CD8-positive, alpha-beta memory T cell (primary cell): ENCODE results near the gene TRIM44. TPM values are rescaled to one million over a fixed set of nuclear protein-coding genes. Genes with fewer than 3 reads are reported as not detected.
"Not testable (repeated sequence)": the region's sequence is repeated elsewhere in the genome, so short reads cannot be mapped to it uniquely, and the experiment has no call there.

Experiments
- CTCF ChIA-PET: fragments of 350-600 bp; sonication (Branson Sonifier 250); formaldehyde crosslinking; loops from one replicate; lab custom pipeline; 2021; ENCODE audit warnings: antibody characterized with exemption; lab: Charles Lee
- POLR2A ChIA-PET: fragments of 350-600 bp; sonication (Branson Sonifier 250); formaldehyde crosslinking; loops from one replicate; lab custom pipeline; 2021; ENCODE audit warnings: antibody characterized with exemption; lab: Charles Lee
- DNase-seq, 5 donors: peaks; one replicate each; pipeline versions ENCODE4 v3.0.0 to v3.0.0-alpha.2; 2020 to 2022; ENCODE audit warnings: mixed read lengths in 1 of 5
- H3K27ac ChIP-seq: one replicate; pipeline ENCODE4 v1.7.0; 2013; ENCODE audit warnings: low read depth, mild to moderate bottlenecking, low read length, moderate library complexity
- H3K27me3 ChIP-seq: 2 replicates; pipeline ENCODE4 v1.7.0; 2013; ENCODE audit warnings: low read length, mild to moderate bottlenecking; ENCODE audit not compliant: insufficient read depth, poor library complexity, severe bottlenecking
- H3K36me3 ChIP-seq: 2 replicates; pipeline ENCODE4 v1.7.0; 2013; ENCODE audit warnings: mild to moderate bottlenecking, low read length, moderate library complexity; ENCODE audit not compliant: insufficient read depth
- H3K4me1 ChIP-seq: 2 replicates; pipeline ENCODE4 v1.7.0; 2013; ENCODE audit warnings: mild to moderate bottlenecking, low read length, moderate library complexity; ENCODE audit not compliant: insufficient read depth
- H3K4me3 ChIP-seq: 2 replicates; pipeline ENCODE4 v1.7.0; 2013; ENCODE audit warnings: mild to moderate bottlenecking, low read length
- H3K9me3 ChIP-seq: 2 replicates; pipeline ENCODE4 v1.7.0; 2013; ENCODE audit warnings: mild to moderate bottlenecking, low read length
- H3K27ac Mint-ChIP-seq, 8 donors: one replicate each; pipeline ENCODE4 v1.8.0; 2020 to 2021; ENCODE audit warnings: mixed read lengths in 8 of 8, mild to moderate bottlenecking in 6 of 8, inconsistent platforms in 3 of 8, moderate library complexity in 3 of 8
- H3K27me3 Mint-ChIP-seq, 2 donors: one replicate each; pipeline ENCODE4 v1.8.0; 2020 to 2021; ENCODE audit warnings: mixed read lengths in 2 of 2, mild to moderate bottlenecking in 1 of 2, moderate library complexity in 1 of 2
- H3K36me3 Mint-ChIP-seq, 3 donors: one replicate each; pipeline ENCODE4 v1.8.0; 2020 to 2021; ENCODE audit warnings: mixed read lengths in 3 of 3, inconsistent platforms in 1 of 3, mild to moderate bottlenecking in 1 of 3
- H3K4me1 Mint-ChIP-seq, 3 donors: one replicate each; pipeline ENCODE4 v1.8.0; 2020 to 2021; ENCODE audit warnings: mixed read lengths in 3 of 3, inconsistent platforms in 1 of 3, mild to moderate bottlenecking in 1 of 3
- H3K4me3 Mint-ChIP-seq, 7 donors: one replicate each; pipeline ENCODE4 v1.8.0; 2020 to 2021; ENCODE audit warnings: mixed read lengths in 7 of 7, mild to moderate bottlenecking in 6 of 7, moderate library complexity in 4 of 7, inconsistent platforms in 2 of 7
- H3K9me3 Mint-ChIP-seq, 5 donors: one replicate each; pipeline ENCODE4 v1.8.0; 2020 to 2022; ENCODE audit warnings: mixed read lengths in 5 of 5, mild to moderate bottlenecking in 3 of 5, moderate library complexity in 2 of 5, inconsistent platforms in 1 of 5
- polyA plus RNA-seq: library from polyadenylated mRNA; unstranded; fragments of 300-500 nt; fragmentation: Illumina TruSeq; gene quantifications from one replicate; pipeline ENCODE4 v1.2.3, GENCODE V29; 2021
- total RNA-seq, 2 experiments: library from RNA; stranded (reverse); gene quantifications; one replicate each; pipeline ENCODE4 v1.2.3, GENCODE V29; 2021

The TRIM44 gene
- total and polyA plus RNA-seq, 3 experiments from 2014 or later: 36.8 to 40.4 (median 40.4) TPM

DNA sequence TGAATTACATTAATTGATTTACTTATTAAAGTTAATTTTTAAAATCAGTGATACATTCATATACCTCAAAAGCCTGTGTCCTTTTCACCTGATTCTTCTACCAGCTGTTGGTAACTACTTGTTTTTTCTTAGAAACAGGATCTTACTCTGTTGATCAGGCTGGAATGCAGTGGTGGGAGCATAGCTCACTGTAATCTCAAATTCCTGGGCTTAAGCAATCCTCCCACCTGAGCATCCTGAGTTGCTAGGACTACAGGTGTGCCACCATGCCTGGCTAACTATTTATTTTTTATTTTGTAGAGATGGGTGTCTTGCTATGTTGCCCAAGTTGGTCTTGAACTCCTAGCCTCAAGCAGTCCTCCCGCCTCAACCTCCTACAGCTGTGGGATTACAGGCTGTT is 4.7 kb downstream of the TRIM44 start:
- Histone ChIP-seq H3K27me3 (no peaks in the 10 kb centered on the region), H3K27ac (no peak overlapping the region), H3K36me3 (no peaks in the 10 kb centered on the region), H3K4me1 (peaks cover 33% of the 10 kb centered on the region), H3K9me3 (peaks cover 14% of the 10 kb centered on the region), H3K4me3 (no peak overlapping the region)
- Mint-ChIP-seq H3K36me3 (peaks cover 22 to 51% (median 41%) of the 10 kb centered on the region in 3 donors), H3K27ac (no peak overlapping the region), H3K4me3 (peak overlapping the region in 1 of 7 donors; percentile 25), H3K27me3 (no peaks in the 10 kb centered on the region), H3K9me3 (peaks cover 21 to 33% (median 28%) of the 10 kb centered on the region in 5 donors), H3K4me1 (peaks cover 63 to 88% (median 83%) of the 10 kb centered on the region in 3 donors)
- DNase-seq: no peak
- POLR2A ChIA-PET: no interaction called here
- CTCF ChIA-PET: no interaction called here

DNA sequence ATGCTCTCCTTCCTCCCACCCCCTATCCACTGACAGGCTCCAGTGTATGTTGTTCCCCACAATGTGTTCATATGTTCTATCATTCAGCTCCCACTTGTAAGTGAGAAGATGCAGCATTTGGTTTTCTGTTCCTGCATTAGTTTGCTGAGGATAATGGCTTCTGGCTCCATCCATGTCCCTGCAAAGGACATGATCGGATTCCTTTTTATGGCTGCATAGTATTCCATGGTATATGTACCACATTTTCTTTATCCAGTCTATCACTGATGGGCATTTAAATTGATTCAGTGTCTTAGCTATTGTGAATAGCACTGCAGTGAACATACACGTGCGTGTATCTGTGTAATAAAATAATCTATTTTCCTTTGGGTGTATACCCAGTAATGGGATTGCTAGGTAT is 5.8 kb downstream of the TRIM44 start:
- Mint-ChIP-seq H3K9me3 (peaks cover 18 to 28% (median 25%) of the 10 kb centered on the region in 5 donors), H3K36me3 (peaks cover 22 to 51% (median 33%) of the 10 kb centered on the region in 3 donors), H3K4me1 (peaks cover 66 to 90% (median 87%) of the 10 kb centered on the region in 3 donors)
- Histone ChIP-seq H3K4me1 (peaks cover 37% of the 10 kb centered on the region), H3K9me3 (peaks cover 14% of the 10 kb centered on the region)
- DNase-seq, H3K4me3 ChIP-seq, H3K4me3 Mint-ChIP-seq, H3K27me3 ChIP-seq, H3K36me3 ChIP-seq, H3K27ac Mint-ChIP-seq, POLR2A ChIA-PET, H3K27ac ChIP-seq, CTCF ChIA-PET, H3K27me3 Mint-ChIP-seq: not testable (repeated sequence)

DNA sequence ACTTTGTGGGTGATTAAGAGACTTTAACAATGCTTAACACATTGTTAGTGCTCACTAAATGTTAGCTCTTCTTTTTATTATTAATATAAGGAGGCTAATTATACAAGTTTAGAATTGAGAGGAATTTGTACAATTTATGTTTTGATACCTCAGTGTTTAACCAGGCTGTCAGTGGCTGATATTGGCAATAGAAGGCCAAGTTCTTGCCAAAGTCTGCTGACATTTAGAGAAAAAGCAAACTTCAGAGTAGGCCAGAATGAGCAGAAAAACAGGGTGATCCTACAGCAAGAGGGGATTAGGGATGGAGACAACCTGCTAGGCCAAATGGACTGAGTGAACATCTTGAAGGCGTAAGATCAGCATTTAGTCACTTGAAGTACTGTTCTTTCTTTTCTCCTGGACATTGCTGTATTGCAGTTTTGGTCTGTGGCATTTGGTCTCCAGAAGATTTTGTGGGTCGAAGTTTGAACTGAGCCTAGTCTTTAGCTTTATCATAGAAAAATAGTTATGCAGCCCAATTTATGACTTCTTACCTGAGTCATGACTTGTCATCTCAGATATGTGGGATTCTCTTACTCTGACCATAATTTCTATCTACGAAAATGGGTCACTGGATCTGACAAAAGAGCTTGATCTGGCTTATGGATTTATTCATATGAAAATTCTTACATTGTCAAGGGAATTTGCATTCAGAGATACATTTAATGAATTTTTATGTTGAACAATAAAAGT is 9.0 kb downstream of the TRIM44 start:
- Mint-ChIP-seq H3K27me3 (no peaks in the 10 kb centered on the region), H3K36me3 (peaks cover 14 to 29% (median 23%) of the 10 kb centered on the region in 3 donors), H3K4me3 (peak overlapping the region in 2 of 7 donors; percentile 3 to 11), H3K9me3 (peaks cover 2 to 8% (median 4%) of the 10 kb centered on the region in 5 donors), H3K4me1 (peaks cover 63 to 89% (median 89%) of the 10 kb centered on the region in 3 donors), H3K27ac (peak overlapping the region in 1 of 8 donors; percentile 56)
- ChIA-PET POLR2A (no interaction called here), CTCF (no interaction called here)
- DNase-seq: no peak
- Histone ChIP-seq H3K9me3 (no peaks in the 10 kb centered on the region), H3K27me3 (no peaks in the 10 kb centered on the region), H3K4me3 (no peak overlapping the region), H3K36me3 (no peaks in the 10 kb centered on the region), H3K27ac (no peak overlapping the region), H3K4me1 (peaks cover 25% of the 10 kb centered on the region)

DNA sequence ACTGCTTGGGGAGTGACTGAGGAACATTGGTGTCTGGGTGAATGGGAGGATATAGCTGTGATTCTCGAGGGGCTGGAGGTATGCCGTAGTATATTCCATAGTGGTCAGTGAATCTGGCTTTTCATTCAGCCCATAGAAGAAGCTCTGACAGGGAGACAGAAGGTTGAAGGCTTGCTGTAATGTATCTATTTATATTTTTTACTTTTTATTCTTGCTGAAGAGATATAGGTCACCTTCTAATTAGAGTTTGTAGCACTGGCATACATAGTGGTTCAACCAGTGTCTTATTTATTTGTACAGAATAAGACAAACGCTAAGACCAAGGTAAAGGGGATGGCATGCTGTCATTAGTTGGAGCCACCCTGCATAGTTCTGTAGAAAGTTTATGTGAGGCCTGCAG is 10.0 kb downstream of the TRIM44 start:
- no peaks in the 10 kb centered on the region for H3K27me3 ChIP-seq
- H3K9me3 ChIP-seq: no peaks in the 10 kb centered on the region
- no peak overlapping the region for H3K27ac ChIP-seq
- CTCF ChIA-PET: no interaction called here
- no peak overlapping the region for H3K4me3 ChIP-seq
- peaks cover 26% of the 10 kb centered on the region for H3K4me1 ChIP-seq
- peaks cover 12 to 21% (median 19%) of the 10 kb centered on the region in 3 donors for H3K36me3 Mint-ChIP-seq
- no peak for DNase-seq
- H3K27me3 Mint-ChIP-seq: no peaks in the 10 kb centered on the region
- H3K4me3 Mint-ChIP-seq: peak overlapping the region in 3 of 7 donors; percentile 0 to 16 (median 8)
- peak overlapping the region in 2 of 8 donors; percentile 5 to 39 for H3K27ac Mint-ChIP-seq
- H3K9me3 Mint-ChIP-seq: peaks cover 0 to 4% (median 0%) of the 10 kb centered on the region in 5 donors
- H3K36me3 ChIP-seq: no peaks in the 10 kb centered on the region
- POLR2A ChIA-PET: no interaction called here
- H3K4me1 Mint-ChIP-seq: peaks cover 66 to 93% (median 90%) of the 10 kb centered on the region in 3 donors

DNA sequence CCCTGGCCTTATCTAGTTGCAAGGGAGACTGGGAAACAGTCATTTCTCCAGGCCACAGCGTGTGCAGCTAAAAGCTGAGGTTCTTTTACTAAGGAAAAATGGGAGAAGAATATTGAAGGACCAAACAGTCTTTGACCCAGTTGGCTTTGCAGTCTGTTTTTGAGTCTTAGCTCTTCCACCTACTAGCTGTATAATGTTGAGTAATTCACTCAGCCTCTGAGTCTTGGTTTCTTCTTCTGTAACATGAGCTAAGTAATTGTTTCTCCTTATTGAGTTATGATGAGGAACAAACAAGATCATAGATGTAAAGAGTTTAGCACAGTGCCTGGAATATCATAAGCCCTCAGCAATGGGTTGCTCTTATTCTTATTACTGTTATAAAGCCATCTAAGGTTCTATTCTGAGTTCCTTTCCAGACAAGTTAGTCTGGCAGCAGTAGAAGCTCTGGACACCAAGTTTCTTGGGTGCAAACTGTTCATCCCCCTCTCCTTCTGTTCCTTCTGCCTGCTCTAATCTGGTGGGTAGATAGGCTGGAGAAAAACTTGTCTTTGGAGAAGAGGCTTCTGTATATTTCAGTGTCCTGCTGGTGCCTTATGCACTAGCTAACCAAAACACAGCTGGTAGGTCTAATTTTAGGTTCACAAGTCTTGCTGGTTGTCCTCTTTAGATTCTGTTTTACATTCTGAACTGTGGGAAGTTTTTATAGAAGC is 13.5 kb downstream of the TRIM44 start:
- Histone ChIP-seq H3K4me3 (no peak overlapping the region), H3K27me3 (no peaks in the 10 kb centered on the region), H3K9me3 (no peaks in the 10 kb centered on the region), H3K4me1 (peaks cover 29% of the 10 kb centered on the region), H3K36me3 (no peaks in the 10 kb centered on the region), H3K27ac (no peak overlapping the region)
- Mint-ChIP-seq H3K27ac (peak overlapping the region in 3 of 8 donors; percentile 1 to 62 (median 9)), H3K27me3 (no peaks in the 10 kb centered on the region), H3K4me3 (peak overlapping the region in 1 of 7 donors; percentile 19), H3K4me1 (peaks cover 68 to 93% (median 87%) of the 10 kb centered on the region in 3 donors), H3K9me3 (no peaks in the 10 kb centered on the region), H3K36me3 (peaks cover 0 to 18% (median 10%) of the 10 kb centered on the region in 3 donors)
- CTCF ChIA-PET: interaction anchor here (0.9 kb wide), 1 partner anchor 15 kb away, joined by 3 read pairs; no protein-coding TSS in a partner anchor
- POLR2A ChIA-PET: no interaction called here
- DNase-seq: no peak

DNA sequence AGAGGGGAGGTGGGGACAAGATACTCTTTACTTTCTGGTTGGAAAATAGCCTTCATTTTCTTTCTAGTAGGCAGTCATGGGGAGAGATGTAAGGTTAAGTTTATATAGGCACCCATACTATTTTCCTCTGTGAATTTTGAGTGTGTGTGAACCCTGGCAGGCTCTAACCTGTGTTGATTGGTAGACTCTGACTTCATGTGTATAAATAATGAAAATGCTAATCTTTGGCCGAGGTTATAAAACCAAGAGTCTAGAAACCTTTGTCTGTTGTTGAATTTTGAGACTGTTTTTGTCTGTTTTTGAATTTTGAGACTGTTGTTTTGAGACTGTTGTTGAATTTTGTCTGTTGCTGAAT is 14.0 kb downstream of the TRIM44 start:
- no peaks in the 10 kb centered on the region for H3K36me3 ChIP-seq
- no peaks in the 10 kb centered on the region for H3K27me3 ChIP-seq
- peaks cover 27% of the 10 kb centered on the region for H3K4me1 ChIP-seq
- ChIA-PET CTCF (no interaction called here), POLR2A (no interaction called here)
- Mint-ChIP-seq H3K27me3 (no peaks in the 10 kb centered on the region), H3K9me3 (no peaks in the 10 kb centered on the region), H3K27ac (peak overlapping the region in 2 of 8 donors; percentile 9 to 62), H3K36me3 (peaks cover 0 to 19% (median 10%) of the 10 kb centered on the region in 3 donors), H3K4me3 (no peak overlapping the region), H3K4me1 (peaks cover 68 to 93% (median 87%) of the 10 kb centered on the region in 3 donors)
- H3K27ac ChIP-seq: no peak overlapping the region
- no peaks in the 10 kb centered on the region for H3K9me3 ChIP-seq
- no peak overlapping the region for H3K4me3 ChIP-seq
- no peak for DNase-seq

DNA sequence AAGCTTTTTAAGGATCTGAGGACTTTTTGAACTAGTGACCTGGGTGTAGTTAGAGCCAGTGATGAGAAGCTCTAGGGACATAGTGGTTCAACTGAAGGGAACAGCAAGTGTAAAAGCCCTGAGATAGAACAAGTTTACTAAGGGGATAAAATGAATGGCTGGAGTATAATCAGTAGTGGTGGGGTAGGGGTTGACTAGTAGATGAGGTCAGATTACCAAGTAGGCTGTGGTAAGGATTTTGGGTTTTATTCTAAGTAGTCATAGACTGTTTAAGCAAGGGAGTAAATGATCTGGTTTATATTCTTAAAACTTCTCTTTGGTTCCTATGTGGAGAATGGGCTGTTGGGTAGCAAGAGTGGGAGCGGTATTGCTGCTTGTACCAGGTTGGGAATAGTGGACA is 15.3 kb downstream of the TRIM44 start:
- H3K4me1 ChIP-seq: peaks cover 19% of the 10 kb centered on the region
- Mint-ChIP-seq H3K27me3 (no peaks in the 10 kb centered on the region), H3K36me3 (peaks cover 0 to 25% (median 13%) of the 10 kb centered on the region in 3 donors), H3K9me3 (no peaks in the 10 kb centered on the region), H3K4me3 (no peak overlapping the region), H3K4me1 (peaks cover 66 to 93% (median 88%) of the 10 kb centered on the region in 3 donors), H3K27ac (peak overlapping the region in 2 of 8 donors; percentile 1 to 18)
- H3K27ac ChIP-seq: no peak overlapping the region
- H3K27me3 ChIP-seq: no peaks in the 10 kb centered on the region
- CTCF ChIA-PET: no interaction called here
- H3K36me3 ChIP-seq: no peaks in the 10 kb centered on the region
- no peaks in the 10 kb centered on the region for H3K9me3 ChIP-seq
- no peak overlapping the region for H3K4me3 ChIP-seq
- POLR2A ChIA-PET: no interaction called here
- no peak for DNase-seq

DNA sequence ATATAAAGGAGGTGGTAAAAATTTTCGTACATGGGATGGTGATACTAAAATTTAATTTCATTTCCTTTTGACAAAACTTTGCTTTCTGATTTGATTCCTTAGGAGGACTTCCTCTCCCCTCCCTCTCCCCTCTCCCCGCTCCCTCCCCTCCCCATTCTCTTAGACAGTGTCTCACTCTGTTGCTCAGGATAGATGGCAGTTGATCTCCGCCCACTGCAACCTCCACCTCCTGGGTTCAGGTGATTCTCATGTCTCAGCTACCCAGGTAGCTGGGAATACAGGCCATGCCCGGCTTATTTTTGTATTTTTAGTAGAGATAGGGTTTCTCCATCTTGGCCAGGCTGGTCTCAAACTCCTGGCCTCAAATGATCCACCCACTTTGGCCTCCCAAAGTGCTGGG is 15.9 kb downstream of the TRIM44 start:
- Histone ChIP-seq H3K27ac (no peak overlapping the region), H3K9me3 (no peaks in the 10 kb centered on the region), H3K4me1 (peaks cover 17% of the 10 kb centered on the region), H3K36me3 (no peaks in the 10 kb centered on the region), H3K27me3 (no peaks in the 10 kb centered on the region), H3K4me3 (no peak overlapping the region)
- ChIA-PET POLR2A (no interaction called here), CTCF (no interaction called here)
- no peak overlapping the region for H3K4me3 Mint-ChIP-seq
- H3K27ac Mint-ChIP-seq: no peak overlapping the region
- no peaks in the 10 kb centered on the region for H3K27me3 Mint-ChIP-seq
- DNase-seq: no peak
- H3K9me3 Mint-ChIP-seq: no peaks in the 10 kb centered on the region
- peaks cover 64 to 93% (median 88%) of the 10 kb centered on the region in 3 donors for H3K4me1 Mint-ChIP-seq
- H3K36me3 Mint-ChIP-seq: peaks cover 0 to 25% (median 13%) of the 10 kb centered on the region in 3 donors
